Measurements from ENCODE around the gene RMND1.

The RMND1 gene

DNA sequence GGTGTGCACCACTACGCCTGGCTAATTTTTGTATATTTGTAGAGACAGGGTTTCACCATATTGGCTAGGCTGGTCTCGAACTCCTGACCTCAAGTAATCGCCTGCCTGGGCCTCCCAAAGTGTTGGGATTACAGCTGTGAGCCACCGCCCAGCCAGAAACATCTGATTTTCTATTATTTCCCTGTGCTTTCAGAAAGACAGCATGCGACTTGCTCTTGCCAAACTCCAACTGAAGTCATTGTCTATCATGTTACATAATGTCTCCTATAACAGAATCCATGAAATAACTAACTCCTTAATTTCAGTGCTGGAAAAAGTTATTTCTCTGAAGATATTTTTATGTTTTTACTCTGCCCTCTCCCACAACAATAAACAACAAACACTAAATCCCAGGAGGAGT is 8.5 kb downstream of the RMND1 start:
- H3K27me3 ChIP-seq (replicated peaks; ENCODE audit: control insufficient read depth, insufficient read depth, low read length) = no peaks in the 10 kb centered on the region
- TF ChIP-seq, protein P1, sequence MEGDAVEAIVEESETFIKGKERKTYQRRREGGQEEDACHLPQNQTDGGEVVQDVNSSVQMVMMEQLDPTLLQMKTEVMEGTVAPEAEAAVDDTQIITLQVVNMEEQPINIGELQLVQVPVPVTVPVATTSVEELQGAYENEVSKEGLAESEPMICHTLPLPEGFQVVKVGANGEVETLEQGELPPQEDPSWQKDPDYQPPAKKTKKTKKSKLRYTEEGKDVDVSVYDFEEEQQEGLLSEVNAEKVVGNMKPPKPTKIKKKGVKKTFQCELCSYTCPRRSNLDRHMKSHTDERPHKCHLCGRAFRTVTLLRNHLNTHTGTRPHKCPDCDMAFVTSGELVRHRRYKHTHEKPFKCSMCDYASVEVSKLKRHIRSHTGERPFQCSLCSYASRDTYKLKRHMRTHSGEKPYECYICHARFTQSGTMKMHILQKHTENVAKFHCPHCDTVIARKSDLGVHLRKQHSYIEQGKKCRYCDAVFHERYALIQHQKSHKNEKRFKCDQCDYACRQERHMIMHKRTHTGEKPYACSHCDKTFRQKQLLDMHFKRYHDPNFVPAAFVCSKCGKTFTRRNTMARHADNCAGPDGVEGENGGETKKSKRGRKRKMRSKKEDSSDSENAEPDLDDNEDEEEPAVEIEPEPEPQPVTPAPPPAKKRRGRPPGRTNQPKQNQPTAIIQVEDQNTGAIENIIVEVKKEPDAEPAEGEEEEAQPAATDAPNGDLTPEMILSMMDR (IDR thresholded peaks at IDR 0.05; ENCODE audit: insufficient read depth, low read length, poor library complexity, severe bottlenecking) = no peak
- DNase-seq (ENCODE audit: extremely low read depth, insufficient read length) = no peak
- H3K4me3 ChIP-seq (replicated peaks; ENCODE audit: low read depth, low read length) = no peak overlapping the region
- H3K36me3 ChIP-seq (ENCODE audit: control insufficient read depth, insufficient read depth, low read length) = no peaks in the 10 kb centered on the region; the same call in 1 of the 2 replicates

GRCh38 chr6:151442371-151442770 is 9.6 kb downstream of the RMND1 start:
- Histone ChIP-seq H3K36me3 (ENCODE audit: control insufficient read depth, insufficient read depth, low read length) (no peaks in the 10 kb centered on the region; the same call in 1 of the 2 replicates), H3K4me3 (replicated peaks; ENCODE audit: low read depth, low read length) (no peak overlapping the region), H3K27me3 (replicated peaks; ENCODE audit: control insufficient read depth, insufficient read depth, low read length) (no peaks in the 10 kb centered on the region)
- no peak for DNase-seq (ENCODE audit: extremely low read depth, insufficient read length)
- TF ChIP-seq, protein P1 (IDR thresholded peaks at IDR 0.05; ENCODE audit: insufficient read depth, low read length, poor library complexity, severe bottlenecking) = no peak

DNA sequence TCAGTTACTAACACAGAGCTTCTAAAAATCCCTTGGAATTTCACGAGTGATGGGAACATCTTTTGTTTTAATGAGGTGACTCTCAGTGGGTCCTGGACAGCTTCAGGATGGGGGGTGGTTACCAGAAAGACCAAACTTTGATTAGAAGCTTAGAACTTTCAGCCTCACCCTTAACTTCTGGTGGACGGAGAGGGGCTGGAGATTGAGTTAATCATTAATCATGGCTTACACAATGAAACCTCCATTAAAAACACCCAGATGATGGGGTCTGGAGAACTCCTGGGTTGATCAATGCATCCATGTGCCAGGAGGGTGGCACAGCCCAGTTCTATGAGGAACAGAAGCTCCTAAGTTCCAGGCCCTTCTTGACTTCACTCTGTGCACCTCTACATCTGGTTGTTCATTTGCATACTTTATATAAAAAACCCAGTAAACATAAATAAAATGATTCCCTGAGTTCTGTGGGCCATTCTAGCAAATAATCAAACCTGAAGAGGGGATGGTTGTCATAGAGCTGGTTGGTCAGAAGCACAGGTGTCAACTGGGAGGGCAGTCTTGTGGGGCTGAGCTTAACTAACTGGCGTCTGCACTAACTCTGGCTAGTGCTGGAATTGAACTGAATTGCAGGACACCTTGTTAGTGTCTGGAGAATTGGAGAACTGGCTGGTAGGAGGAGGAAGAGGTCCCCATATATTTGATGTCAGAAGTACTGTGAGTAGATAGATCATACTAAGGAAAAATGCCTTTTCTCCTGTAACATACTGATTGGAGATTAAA is 10.3 kb downstream of the RMND1 start:
- Histone ChIP-seq H3K36me3 (ENCODE audit: control insufficient read depth, insufficient read depth, low read length) (no peaks in the 10 kb centered on the region; the same call in 1 of the 2 replicates), H3K27me3 (replicated peaks; ENCODE audit: control insufficient read depth, insufficient read depth, low read length) (no peaks in the 10 kb centered on the region), H3K4me3 (replicated peaks; ENCODE audit: low read depth, low read length) (no peak overlapping the region)
- TF ChIP-seq, protein P1 (IDR thresholded peaks at IDR 0.05; ENCODE audit: insufficient read depth, low read length, poor library complexity, severe bottlenecking) = no peak
- DNase-seq (ENCODE audit: extremely low read depth, insufficient read length) = no peak

- DNase-seq (ENCODE audit: extremely low read depth, insufficient read length) = no peak
- TF ChIP-seq, protein P1 (IDR thresholded peaks at IDR 0.05; ENCODE audit: insufficient read depth, low read length, poor library complexity, severe bottlenecking) = peak; percentile 44
- Histone ChIP-seq H3K27me3 (replicated peaks; ENCODE audit: control insufficient read depth, insufficient read depth, low read length) (no peaks in the 10 kb centered on the region), H3K36me3 (ENCODE audit: control insufficient read depth, insufficient read depth, low read length) (peaks cover 2% of the 10 kb centered on the region), H3K4me3 (replicated peaks; ENCODE audit: low read depth, low read length) (peak overlapping the region; percentile 14)
These were observed 11.0 kb downstream of the RMND1 start for GRCh38 chr6:151440930-151441329.

- H3K36me3 ChIP-seq (ENCODE audit: control insufficient read depth, insufficient read depth, low read length) = peaks cover 2% of the 10 kb centered on the region
- no peaks in the 10 kb centered on the region for H3K27me3 ChIP-seq (replicated peaks; ENCODE audit: control insufficient read depth, insufficient read depth, low read length)
- peak overlapping the region; percentile 14 for H3K4me3 ChIP-seq (replicated peaks; ENCODE audit: low read depth, low read length)
- TF ChIP-seq, protein P1 (IDR thresholded peaks at IDR 0.05; ENCODE audit: insufficient read depth, low read length, poor library complexity, severe bottlenecking) = no peak
- DNase-seq (ENCODE audit: extremely low read depth, insufficient read length) = no peak
These were observed 11.4 kb downstream of the RMND1 start for GRCh38 chr6:151440498-151440897.

Data from GM06990 (cell line).